PC-3 (cell line): Measurements from ENCODE around the gene NR4A3. TPM values are rescaled to one million over a fixed set of nuclear protein-coding genes. Genes with fewer than 3 reads are reported as not detected.

Experiments
- ATAC-seq: fragments of 200-7000 bp; cut with Tn5 transposase; 2 replicates; pipeline ENCODE4 v1.9.1; 2020; ENCODE audit warnings: mild to moderate bottlenecking, moderate library complexity
- BruUV-seq: library from RNA; stranded (reverse); fragments of 400-500 nt; replicated peaks from 2 replicates; lab custom pipeline; 2021; lab: Mats Ljungman, UMichigan
- CTCF ChIA-PET: fragments of 300-600 bp; sonication (Branson Sonifier 250); formaldehyde crosslinking; loops from one replicate; lab custom pipeline; 2022; ENCODE audit warnings: antibody characterized with exemption; lab: Charles Lee
- POLR2A ChIA-PET: fragments of 300-600 bp; sonication (Branson Sonifier 250); formaldehyde crosslinking; loops from one replicate; lab custom pipeline; 2022; ENCODE audit warnings: antibody characterized with exemption; ENCODE audit not compliant: unreplicated experiment; lab: Charles Lee
- DNase-seq: peaks from one replicate; pipeline ENCODE4 v3.0.0-alpha.2; 2015
- H2AFZ ChIP-seq: fragments of 300-600 bp; sonication (generic); 2 replicates; pipeline ENCODE4 v1.6.0; 2016; ENCODE audit warnings: antibody characterized with exemption, low read length
- H3F3A ChIP-seq: fragments of 300-600 bp; sonication (generic); one replicate; pipeline ENCODE4 v1.6.0; 2017; ENCODE audit warnings: antibody characterized with exemption, low read length, control low read depth, mild to moderate bottlenecking; ENCODE audit not compliant: unreplicated experiment
- H3K27ac ChIP-seq: fragments of 300-600 bp; sonication (generic); 2 replicates; pipeline ENCODE4 v1.5.1; 2016; ENCODE audit warnings: mild to moderate bottlenecking, low read length
- H3K27me3 ChIP-seq: fragments of 300-600 bp; sonication (generic); 2 replicates; pipeline ENCODE4 v1.6.1; 2016; ENCODE audit warnings: low read length, mixed read lengths
- H3K36me3 ChIP-seq: fragments of 300-600 bp; sonication (generic); 2 replicates; pipeline ENCODE4 v1.6.1; 2016; ENCODE audit warnings: low read depth, mixed run types, low read length, mixed read lengths
- H3K4me1 ChIP-seq: fragments of 300-600 bp; sonication (generic); 2 replicates; pipeline ENCODE4 v1.5.1; 2016; ENCODE audit warnings: low read length; ENCODE audit not compliant: insufficient read depth
- H3K4me2 ChIP-seq: fragments of 300-600 bp; sonication (generic); 2 replicates; pipeline ENCODE4 v1.6.0; 2016; ENCODE audit warnings: low read length
- H3K4me3 ChIP-seq: fragments of 300-600 bp; sonication (generic); 2 replicates; pipeline ENCODE4 v1.5.1; 2016; ENCODE audit warnings: mild to moderate bottlenecking, low read length, mixed read lengths
- H3K79me2 ChIP-seq: fragments of 300-600 bp; sonication (generic); 2 replicates; pipeline ENCODE4 v1.6.1; 2017; ENCODE audit warnings: low read length, mixed read lengths
- H3K9ac ChIP-seq: fragments of 300-600 bp; sonication (generic); 2 replicates; pipeline ENCODE4 v1.6.0; 2016; ENCODE audit warnings: mild to moderate bottlenecking, low read length
- H3K9me2 ChIP-seq: fragments of 300-600 bp; sonication (generic); replicated peaks from 2 replicates; pipeline ENCODE4 v1.6.1; 2016; ENCODE audit warnings: mixed run types, low read length, mixed read lengths
- H3K9me3 ChIP-seq: fragments of 300-600 bp; sonication (generic); 2 replicates; pipeline ENCODE4 v1.6.1; 2016; ENCODE audit warnings: low read length, mixed read lengths
- H4K20me1 ChIP-seq: fragments of 300-600 bp; sonication (generic); 2 replicates; pipeline ENCODE4 v1.6.1; 2016; ENCODE audit warnings: low read length, mixed read lengths
- CTCF ChIP-seq: fragments of 300-600 bp; sonication (generic); conservative IDR thresholded peaks from 2 replicates; pipeline ENCODE4 v1.5.1; 2017; ENCODE audit warnings: antibody characterized with exemption, low read depth, mild to moderate bottlenecking, low read length
- EZH2 ChIP-seq: fragments of 300-600 bp; sonication (generic); IDR thresholded peaks from one replicate; pipeline ENCODE4 v1.6.1; 2017; ENCODE audit warnings: antibody characterized with exemption, mild to moderate bottlenecking, low read length; ENCODE audit not compliant: unreplicated experiment
- EZH2phosphoT487 ChIP-seq: fragments of 300-600 bp; sonication (generic); IDR thresholded peaks from 2 replicates; pipeline ENCODE4 v1.6.1; 2018; ENCODE audit warnings: mild to moderate bottlenecking, antibody characterized with exemption, low read length, borderline replicate concordance
- intact Hi-C: fragments of 100-400 bp; cut with micrococcal nuclease; formaldehyde crosslinking; loops from 2 replicates; pipeline ENCODE4 v1.9.0; 2023
- total RNA-seq: library from RNA; depleted of rRNA; stranded (reverse); fragments of >200 nt; gene quantifications from 2 replicates; pipeline ENCODE4 v1.2.3, GENCODE V29; 2014

Gene NR4A3
- total RNA-seq, 1 experiment from 2014 or later = 0.77 TPM

GRCh38 chr9:99896119-99896518 lies 74.4 kb downstream of the NR4A3 start:
- POLR2A ChIA-PET = no interaction called here
- CTCF ChIA-PET = no interaction called here
- Histone ChIP-seq H3K4me1 (no peaks in the 10 kb centered on the region), H3K9me2 (no peaks in the 10 kb centered on the region), H2AFZ (no peak overlapping the region), H3K79me2 (no peaks in the 10 kb centered on the region), H3K4me3 (no peak overlapping the region), H4K20me1 (no peaks in the 10 kb centered on the region), H3K27me3 (no peaks in the 10 kb centered on the region), H3K36me3 (no peaks in the 10 kb centered on the region), H3F3A (no peaks in the 10 kb centered on the region), H3K27ac (no peak overlapping the region), H3K9me3 (no peaks in the 10 kb centered on the region), H3K4me2 (no peak overlapping the region), H3K9ac (no peak overlapping the region)
- DNase-seq (no peak), ATAC-seq (no peak)
- intact Hi-C loops = no loop called here
- no TSS peak for BruUV-seq
- TF ChIP-seq CTCF (no peak), EZH2 (no peak), EZH2phosphoT487 (no peak)

GRCh38 chr9:99903393-99903792 lies 81.7 kb downstream of the NR4A3 start:
- intact Hi-C loops = loop anchor here (10.0 kb wide), 1 partner anchor 111 kb away; no protein-coding TSS in a partner anchor
- H3K9me2 ChIP-seq = no peaks in the 10 kb centered on the region
- H3K9me3 ChIP-seq = no peaks in the 10 kb centered on the region
- no peak overlapping the region for H2AFZ ChIP-seq
- H3K27ac ChIP-seq = no peak overlapping the region
- TF ChIP-seq EZH2phosphoT487 (no peak), CTCF (no peak), EZH2 (no peak)
- no peak overlapping the region for H3K9ac ChIP-seq
- no peak overlapping the region for H3K4me3 ChIP-seq
- peaks cover 9% of the 10 kb centered on the region; the same call in 1 of the 2 replicates for H3K4me1 ChIP-seq
- CTCF ChIA-PET = no interaction called here
- H3K4me2 ChIP-seq = no peak overlapping the region
- no peaks in the 10 kb centered on the region for H3F3A ChIP-seq
- no peaks in the 10 kb centered on the region for H3K27me3 ChIP-seq
- ATAC-seq = no peak
- no peak for DNase-seq
- POLR2A ChIA-PET = no interaction called here
- H3K36me3 ChIP-seq = no peaks in the 10 kb centered on the region
- BruUV-seq = no TSS peak
- peaks cover 15% of the 10 kb centered on the region for H3K79me2 ChIP-seq
- no peaks in the 10 kb centered on the region for H4K20me1 ChIP-seq

GRCh38 chr9:99905833-99906402 lies 84.2 kb downstream of the NR4A3 start:
- ATAC-seq = peak; percentile 33
- Histone ChIP-seq H3K9me2 (no peaks in the 10 kb centered on the region), H3K4me3 (peak overlapping the region; percentile 85), H3K4me1 (peaks cover 9% of the 10 kb centered on the region; the same call in 1 of the 2 replicates), H3K4me2 (peak overlapping the region; percentile 98), H3K36me3 (no peaks in the 10 kb centered on the region), H2AFZ (peak overlapping the region; percentile 98), H3K27me3 (no peaks in the 10 kb centered on the region), H3F3A (no peaks in the 10 kb centered on the region), H4K20me1 (no peaks in the 10 kb centered on the region), H3K9me3 (no peaks in the 10 kb centered on the region), H3K9ac (peak overlapping the region; percentile 57), H3K79me2 (peaks cover 29% of the 10 kb centered on the region), H3K27ac (peak overlapping the region; percentile 69)
- peak; percentile 74 for DNase-seq
- intact Hi-C loops = loop anchor here (1.0 to 10.0 kb wide), 3 partner anchors 34 to 109 kb away; no protein-coding TSS in a partner anchor
- ChIA-PET POLR2A (no interaction called here), CTCF (no interaction called here)
- TF ChIP-seq EZH2phosphoT487 (no peak), EZH2 (no peak), CTCF (no peak)
- TSS peak; percentile 71 for BruUV-seq
